Vagina (tissue), 2 donors: Measurements from ENCODE around the gene OBSL1. TPM values are rescaled to one million over a fixed set of nuclear protein-coding genes. Genes with fewer than 3 reads are reported as not detected.

Source experiments
- DNase-seq, 2 donors: peaks; one replicate each; pipeline ENCODE4 v3.0.0-alpha.2; 2017; ENCODE audit errors: extremely low spot score in 2 of 2
- H3K27ac ChIP-seq: fragments of 200-600 bp; sonication (generic); one replicate; pipeline ENCODE4 v1.5.1; 2019
- H3K27me3 ChIP-seq: fragments of 200-600 bp; sonication (generic); one replicate; pipeline ENCODE4 v1.5.1; 2019
- H3K36me3 ChIP-seq, 2 donors: fragments of 200-600 bp; sonication (generic); one replicate each; pipeline ENCODE4 v1.5.1; 2017 to 2019
- H3K4me1 ChIP-seq: fragments of 200-600 bp; sonication (generic); one replicate; pipeline ENCODE4 v1.5.1; 2019
- H3K4me3 ChIP-seq, 2 donors: fragments of 200-600 bp; sonication (generic); 1 replicate in 1 of 2; 2 replicates in 1 of 2; pipeline ENCODE4 v1.5.1; 2016 to 2019
- H3K9me3 ChIP-seq: fragments of 200-600 bp; sonication (generic); one replicate; pipeline ENCODE4 v1.5.1; 2019
- POLR2A ChIP-seq, 2 donors: fragments of 450-650 bp; IDR thresholded peaks; one replicate each; pipeline ENCODE4 v1.6.1; 2017; ENCODE audit warnings: antibody characterized with exemption in 2 of 2, mild to moderate bottlenecking in 2 of 2, moderate library complexity in 2 of 2
- POLR2AphosphoS5 ChIP-seq, 2 donors: sonication (generic); formaldehyde crosslinking; IDR thresholded peaks; one replicate each; pipeline ENCODE4 v1.9.0; 2017; ENCODE audit warnings: antibody characterized with exemption in 2 of 2, mild to moderate bottlenecking in 2 of 2, low read depth in 1 of 2; ENCODE audit not compliant: insufficient read depth in 1 of 2
- intact Hi-C: fragments of 100-400 bp; cut with DNase I; formaldehyde crosslinking; loops from one replicate; pipeline ENCODE4 v1.15.1; 2023
- total RNA-seq: library from RNA; depleted of rRNA; stranded (reverse); fragments of >200 nt; gene quantifications from one replicate; pipeline ENCODE4 v1.2.3, GENCODE V29; 2016
- TF ChIP-seq, protein P1 (sequence below), 3 experiments: fragments of 450-650 bp in 2 of 3; fragments of 200-600 bp in 1 of 3; sonication (generic) in 1 of 3; IDR thresholded peaks; one replicate each; pipeline ENCODE4 v1.5.1; 2017 to 2019; ENCODE audit warnings: antibody characterized with exemption in 3 of 3, mild to moderate bottlenecking in 2 of 3, moderate library complexity in 2 of 3

Gene OBSL1
- total RNA-seq, 1 donor from 2014 or later, result 53.0 TPM

DNA sequence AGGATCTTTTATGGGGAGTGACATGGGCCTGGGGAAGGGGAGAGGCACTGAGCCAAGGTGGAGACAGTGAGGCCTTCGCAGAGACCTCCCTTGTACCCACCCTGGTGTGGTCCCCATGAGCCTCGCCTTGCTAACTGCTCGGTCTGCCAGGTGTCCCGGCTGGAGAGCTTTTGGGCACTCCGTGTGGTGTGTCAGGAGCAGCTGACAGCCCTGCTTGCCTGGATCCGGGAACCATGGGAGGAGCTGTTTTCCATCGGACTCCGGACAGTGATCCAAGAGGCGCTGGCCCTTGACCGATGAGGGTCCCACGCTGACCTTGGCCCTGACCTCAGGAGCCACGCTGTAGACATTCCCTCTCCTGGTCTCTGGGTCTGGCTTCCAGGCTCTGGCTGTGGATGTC, 44.6 kb upstream of the OBSL1 start:
- Histone ChIP-seq H3K4me1 (no peaks in the 10 kb centered on the region), H3K27ac (no peak overlapping the region), H3K36me3 (peaks cover 0 to 19% of the 10 kb centered on the region in 2 donors), H3K9me3 (no peaks in the 10 kb centered on the region), H3K27me3 (no peaks in the 10 kb centered on the region), H3K4me3 (no peak overlapping the region)
- intact Hi-C loops, result no loop called here
- TF ChIP-seq POLR2A (IDR thresholded peaks at IDR 0.05) (no peak), POLR2AphosphoS5 (IDR thresholded peaks at IDR 0.05; ENCODE audit: insufficient read depth in 1 of 2, low read depth in 1 of 2) (no peak)
- TF ChIP-seq, protein P1, sequence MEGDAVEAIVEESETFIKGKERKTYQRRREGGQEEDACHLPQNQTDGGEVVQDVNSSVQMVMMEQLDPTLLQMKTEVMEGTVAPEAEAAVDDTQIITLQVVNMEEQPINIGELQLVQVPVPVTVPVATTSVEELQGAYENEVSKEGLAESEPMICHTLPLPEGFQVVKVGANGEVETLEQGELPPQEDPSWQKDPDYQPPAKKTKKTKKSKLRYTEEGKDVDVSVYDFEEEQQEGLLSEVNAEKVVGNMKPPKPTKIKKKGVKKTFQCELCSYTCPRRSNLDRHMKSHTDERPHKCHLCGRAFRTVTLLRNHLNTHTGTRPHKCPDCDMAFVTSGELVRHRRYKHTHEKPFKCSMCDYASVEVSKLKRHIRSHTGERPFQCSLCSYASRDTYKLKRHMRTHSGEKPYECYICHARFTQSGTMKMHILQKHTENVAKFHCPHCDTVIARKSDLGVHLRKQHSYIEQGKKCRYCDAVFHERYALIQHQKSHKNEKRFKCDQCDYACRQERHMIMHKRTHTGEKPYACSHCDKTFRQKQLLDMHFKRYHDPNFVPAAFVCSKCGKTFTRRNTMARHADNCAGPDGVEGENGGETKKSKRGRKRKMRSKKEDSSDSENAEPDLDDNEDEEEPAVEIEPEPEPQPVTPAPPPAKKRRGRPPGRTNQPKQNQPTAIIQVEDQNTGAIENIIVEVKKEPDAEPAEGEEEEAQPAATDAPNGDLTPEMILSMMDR (IDR thresholded peaks at IDR 0.05), result no peak
- no peak for DNase-seq

DNA sequence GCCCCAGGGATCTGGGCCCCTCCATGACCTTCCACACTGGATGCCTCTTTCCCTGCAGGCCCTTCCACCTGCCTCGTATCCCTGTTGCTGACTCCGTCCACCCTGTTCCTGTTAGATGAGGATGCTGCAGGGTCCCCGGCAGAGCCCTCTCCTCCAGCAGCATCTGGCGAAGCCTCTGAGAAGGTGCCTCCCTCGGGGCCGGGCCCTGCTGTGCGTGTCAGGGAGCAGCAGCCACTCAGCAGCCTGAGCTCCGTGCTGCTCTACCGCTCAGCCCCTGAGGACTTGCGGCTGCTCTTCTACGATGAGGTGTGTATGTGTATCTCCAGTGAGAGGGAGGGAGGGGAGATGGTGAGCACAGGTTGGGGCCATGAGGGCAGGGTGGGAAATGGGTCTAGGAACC, 43.7 kb upstream of the OBSL1 start:
- TF ChIP-seq POLR2A (IDR thresholded peaks at IDR 0.05), result no peak
- TF ChIP-seq, protein P1 (IDR thresholded peaks at IDR 0.05), result no peak
- no peak for DNase-seq
- H3K36me3 ChIP-seq, result peaks cover 0 to 19% of the 10 kb centered on the region in 2 donors

DNA sequence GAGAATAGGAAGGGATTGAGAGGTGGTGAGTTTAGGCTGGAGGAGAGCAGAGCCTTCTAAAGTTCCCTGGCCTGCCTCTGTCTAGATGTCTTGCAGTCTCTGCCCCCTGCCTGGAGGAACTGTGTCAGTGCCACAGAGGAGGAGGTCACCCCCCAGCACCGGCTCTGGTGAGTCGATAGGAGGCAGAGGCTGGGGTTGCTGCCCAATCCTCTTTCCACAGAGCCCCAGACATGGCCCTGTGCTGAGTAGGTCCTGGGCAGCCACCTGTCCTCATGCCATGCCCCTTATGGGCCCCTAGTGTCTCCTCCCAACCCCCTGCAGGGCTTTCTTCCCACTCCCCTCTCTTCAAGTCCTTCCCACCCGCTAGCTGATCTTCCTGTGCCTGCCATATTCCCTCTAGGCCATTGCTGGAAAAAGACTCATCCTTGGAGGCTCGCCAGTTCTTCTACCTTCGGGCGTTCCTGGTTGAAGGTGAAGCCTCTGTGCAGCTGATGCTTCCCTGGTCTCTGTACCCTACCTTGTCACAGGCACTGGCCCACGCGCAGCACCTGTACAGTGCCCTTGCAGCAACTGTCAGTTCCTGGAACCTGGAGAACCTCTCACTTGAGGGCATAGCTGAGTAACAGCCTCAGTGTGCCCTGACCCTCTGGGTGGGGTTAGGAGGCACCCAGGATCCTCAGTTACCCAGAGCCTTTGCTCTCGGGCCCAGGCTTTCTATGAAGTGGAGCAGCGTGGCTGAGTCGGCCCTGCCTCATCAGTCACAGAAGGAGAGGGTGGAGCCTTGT, 42.9 kb upstream of the OBSL1 start:
- H3K4me1 ChIP-seq, result no peaks in the 10 kb centered on the region
- intact Hi-C loops, result no loop called here
- peaks cover 0 to 19% of the 10 kb centered on the region in 2 donors for H3K36me3 ChIP-seq

More for the DNA sequence above, 43.7 kb upstream of the OBSL1 start:
- H3K9me3 ChIP-seq, result no peaks in the 10 kb centered on the region
- intact Hi-C loops, result no loop called here
- no peaks in the 10 kb centered on the region for H3K4me1 ChIP-seq
- no peak overlapping the region for H3K27ac ChIP-seq
- H3K4me3 ChIP-seq, result no peak overlapping the region
- H3K27me3 ChIP-seq, result no peaks in the 10 kb centered on the region

DNA sequence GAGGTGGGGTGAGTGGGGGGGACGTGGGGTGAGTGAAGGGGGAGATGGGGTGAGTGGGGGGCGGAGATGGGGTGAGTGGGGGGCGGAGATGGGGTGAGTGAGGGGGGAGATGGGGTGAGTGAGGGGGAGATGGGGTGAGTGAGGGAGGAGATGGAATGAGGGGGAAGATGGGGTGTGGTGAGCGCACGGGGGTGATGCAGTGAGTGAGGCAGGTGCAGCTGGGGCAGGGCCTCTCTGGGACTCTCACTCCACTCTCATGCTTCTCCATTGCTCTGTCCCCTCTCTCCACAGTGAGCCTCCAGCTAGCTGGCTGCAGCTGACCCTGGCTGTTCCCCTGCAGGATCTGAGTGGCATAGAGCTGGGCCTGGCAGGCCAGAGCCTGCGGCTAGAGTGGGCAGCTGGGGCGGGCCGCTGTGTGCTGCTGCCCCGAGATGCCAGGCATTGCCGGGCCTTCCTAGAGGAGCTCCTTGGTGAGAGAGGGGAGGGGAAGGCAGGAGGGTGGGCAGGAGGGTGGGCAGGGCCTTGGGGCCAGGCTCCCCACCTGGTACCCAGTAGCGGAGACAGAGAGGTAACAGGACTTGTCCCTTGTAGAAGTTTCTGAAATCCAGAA, 42.2 kb upstream of the OBSL1 start:
- TF ChIP-seq POLR2AphosphoS5 (IDR thresholded peaks at IDR 0.05; ENCODE audit: insufficient read depth in 1 of 2, low read depth in 1 of 2) (no peak), POLR2A (IDR thresholded peaks at IDR 0.05) (no peak)
- TF ChIP-seq, protein P1 (IDR thresholded peaks at IDR 0.05), result no peak
- Histone ChIP-seq H3K27me3 (no peaks in the 10 kb centered on the region), H3K27ac (no peak overlapping the region), H3K4me3 (no peak overlapping the region), H3K36me3 (peaks cover 0 to 25% of the 10 kb centered on the region in 2 donors), H3K9me3 (no peaks in the 10 kb centered on the region), H3K4me1 (no peaks in the 10 kb centered on the region)
- no peak for DNase-seq
- intact Hi-C loops, result no loop called here

More for the DNA sequence above, 42.9 kb upstream of the OBSL1 start:
- Histone ChIP-seq H3K4me3 (no peak overlapping the region), H3K27ac (no peak overlapping the region), H3K27me3 (no peaks in the 10 kb centered on the region), H3K9me3 (no peaks in the 10 kb centered on the region)
- TF ChIP-seq POLR2AphosphoS5 (IDR thresholded peaks at IDR 0.05; ENCODE audit: insufficient read depth in 1 of 2, low read depth in 1 of 2), result no peak
- TF ChIP-seq, protein P1 (IDR thresholded peaks at IDR 0.05), result no peak
- TF ChIP-seq POLR2A (IDR thresholded peaks at IDR 0.05), result no peak
- no peak for DNase-seq
